ENCODE data around the gene DNMBP.
"Not testable (repeated sequence)": the region's sequence is repeated elsewhere in the genome, so short reads cannot be mapped to it uniquely, and the experiment has no call there.

Gene DNMBP

GRCh38 chr10:99941942-99942820 lies 67.6 kb downstream of the DNMBP start:
- DNase-seq (ENCODE audit: low read depth in 1 of 2, low spot score in 1 of 2): no peak
- H3K27me3 ChIP-seq (ENCODE audit: insufficient read depth, poor library complexity, severe bottlenecking): peaks cover 4% of the 10 kb centered on the region
- no peak overlapping the region for H3K27ac ChIP-seq (replicated peaks)
- no peak overlapping the region for H3K4me3 ChIP-seq (replicated peaks; ENCODE audit: insufficient read depth, low read length)
- TF ChIP-seq REST (IDR thresholded peaks at IDR 0.05; ENCODE audit: insufficient replicate concordance, low read depth) (no peak), SPI1 (IDR thresholded peaks at IDR 0.05; ENCODE audit: borderline replicate concordance, low read depth) (no peak), CTCF (IDR thresholded peaks at IDR 0.05; ENCODE audit: insufficient read depth, low read length) (no peak), POLR2AphosphoS5 (IDR thresholded peaks at IDR 0.05; ENCODE audit: low read depth) (no peak), GABPA (IDR thresholded peaks at IDR 0.05; ENCODE audit: low read depth) (no peak)

GRCh38 chr10:99938563-99938962 lies 71.2 kb downstream of the DNMBP start:
- no peaks in the 10 kb centered on the region for H3K27me3 ChIP-seq (ENCODE audit: insufficient read depth, poor library complexity, severe bottlenecking)
- DNase-seq (ENCODE audit: low read depth in 1 of 2, low spot score in 1 of 2): no peak
- H3K27ac ChIP-seq (replicated peaks): no peak overlapping the region
- TF ChIP-seq REST (IDR thresholded peaks at IDR 0.05; ENCODE audit: insufficient replicate concordance, low read depth) (no peak), SPI1 (IDR thresholded peaks at IDR 0.05; ENCODE audit: borderline replicate concordance, low read depth) (no peak), GABPA (IDR thresholded peaks at IDR 0.05; ENCODE audit: low read depth) (no peak), POLR2AphosphoS5 (IDR thresholded peaks at IDR 0.05; ENCODE audit: low read depth) (no peak), CTCF (IDR thresholded peaks at IDR 0.05; ENCODE audit: insufficient read depth, low read length) (no peak)
- no peak overlapping the region for H3K4me3 ChIP-seq (replicated peaks; ENCODE audit: insufficient read depth, low read length)

- H3K27ac ChIP-seq (replicated peaks): no peak overlapping the region
- DNase-seq (ENCODE audit: low read depth in 1 of 2, low spot score in 1 of 2): no peak
- H3K4me3 ChIP-seq (replicated peaks; ENCODE audit: insufficient read depth, low read length): no peak overlapping the region
- TF ChIP-seq CTCF (IDR thresholded peaks at IDR 0.05; ENCODE audit: insufficient read depth, low read length): no peak
- TF ChIP-seq REST (IDR thresholded peaks at IDR 0.05; ENCODE audit: insufficient replicate concordance, low read depth): no peak
- TF ChIP-seq GABPA (IDR thresholded peaks at IDR 0.05; ENCODE audit: low read depth): no peak
- TF ChIP-seq SPI1 (IDR thresholded peaks at IDR 0.05; ENCODE audit: borderline replicate concordance, low read depth): no peak
- TF ChIP-seq POLR2AphosphoS5 (IDR thresholded peaks at IDR 0.05; ENCODE audit: low read depth): no peak
- no peaks in the 10 kb centered on the region for H3K27me3 ChIP-seq (ENCODE audit: insufficient read depth, poor library complexity, severe bottlenecking)
These were observed 72.1 kb downstream of the DNMBP start for GRCh38 chr10:99937630-99938029.

- DNase-seq (ENCODE audit: low read depth in 1 of 2, low spot score in 1 of 2); H3K27me3 ChIP-seq (ENCODE audit: insufficient read depth, poor library complexity, severe bottlenecking); H3K4me3 ChIP-seq (replicated peaks; ENCODE audit: insufficient read depth, low read length); H3K27ac ChIP-seq (replicated peaks): not testable (repeated sequence)
These were observed 77.4 kb downstream of the DNMBP start for GRCh38 chr10:99932203-99932957.

Measured in HL-60 (cell line).